Neural cell (in vitro differentiated cells): ENCODE data around the gene LDLR. TPM values are rescaled to one million over a fixed set of nuclear protein-coding genes. Genes with fewer than 3 reads are reported as not detected.
"Not testable (repeated sequence)": the region's sequence is repeated elsewhere in the genome, so short reads cannot be mapped to it uniquely, and the experiment has no call there.

Experiments used
- H2AFZ ChIP-seq: fragments of 200-600, 300-800 bp; sonication (generic), shearing (Covaris generic); 2 replicates; pipeline ENCODE4 v1.6.0; 2014; ENCODE audit warnings: low read depth, mild to moderate bottlenecking, antibody characterized with exemption, low read length, moderate library complexity
- H3F3A ChIP-seq: fragments of 200-600 bp; shearing (Covaris generic); 2 replicates; pipeline ENCODE4 v1.6.1; 2016; ENCODE audit warnings: mild to moderate bottlenecking, moderate library complexity, mixed read lengths, antibody characterized with exemption, low read length; ENCODE audit not compliant: insufficient read depth, poor library complexity, severe bottlenecking
- H3K27ac ChIP-seq: fragments of 200-600, 300-800 bp; sonication (generic), shearing (Covaris generic); 2 replicates; pipeline ENCODE4 v1.5.1; 2014; ENCODE audit warnings: mild to moderate bottlenecking, low read length, moderate library complexity
- H3K27me3 ChIP-seq: fragments of 300-800, 200-600 bp; sonication (generic), shearing (Covaris generic); 2 replicates; pipeline ENCODE4 v1.6.0; 2014; ENCODE audit warnings: mild to moderate bottlenecking, low read depth, low read length, moderate library complexity; ENCODE audit not compliant: insufficient read depth
- H3K36me3 ChIP-seq: fragments of 300-800, 200-600 bp; sonication (generic), shearing (Covaris generic); 2 replicates; pipeline ENCODE4 v1.5.1; 2014; ENCODE audit warnings: mild to moderate bottlenecking, antibody characterized with exemption, low read length, moderate library complexity; ENCODE audit not compliant: insufficient read depth
- H3K4me2 ChIP-seq: fragments of 300-800, 200-600 bp; sonication (generic), shearing (Covaris generic); 2 replicates; pipeline ENCODE4 v1.6.0; 2014; ENCODE audit warnings: mild to moderate bottlenecking, low read length
- H3K4me3 ChIP-seq: fragments of 300-800, 200-600 bp; sonication (generic), shearing (Covaris generic); 2 replicates; pipeline ENCODE4 v1.5.1; 2014; ENCODE audit warnings: mild to moderate bottlenecking, low read length, moderate library complexity
- H3K79me2 ChIP-seq: fragments of 200-600 bp; shearing (Covaris generic); replicated peaks from 2 replicates; pipeline ENCODE4 v1.6.0; 2014; ENCODE audit warnings: mild to moderate bottlenecking, low read length, moderate library complexity; ENCODE audit not compliant: insufficient read depth
- H3K9ac ChIP-seq: fragments of 300-800, 200-600 bp; sonication (generic), shearing (Covaris generic); 2 replicates; pipeline ENCODE4 v1.6.1; 2016; ENCODE audit warnings: mild to moderate bottlenecking, low read length, mixed read lengths
- H3K9me2 ChIP-seq: fragments of 200-600 bp; shearing (Covaris generic); 2 replicates; pipeline ENCODE4 v1.6.1; 2016; ENCODE audit warnings: mild to moderate bottlenecking, low read length, mixed read lengths; ENCODE audit not compliant: insufficient read depth
- H3K9me3 ChIP-seq: fragments of 200-600, 300-800 bp; sonication (generic), shearing (Covaris generic); 2 replicates; pipeline ENCODE4 v1.6.1; 2016; ENCODE audit warnings: mild to moderate bottlenecking, mixed run types, low read length, moderate library complexity, mixed read lengths
- H4K20me1 ChIP-seq: fragments of 200-600 bp; shearing (Covaris generic); 2 replicates; pipeline ENCODE4 v1.6.1; 2016; ENCODE audit warnings: mild to moderate bottlenecking, mixed run types; ENCODE audit not compliant: insufficient read depth
- EP300 ChIP-seq: fragments of 450-650 bp; conservative IDR thresholded peaks from 2 replicates; pipeline ENCODE4 v1.6.1; 2014; ENCODE audit warnings: antibody characterized with exemption, mild to moderate bottlenecking, moderate library complexity; ENCODE audit not compliant: poor library complexity, severe bottlenecking
- EZH2 ChIP-seq: fragments of 200-600, 300-800 bp; shearing (Covaris generic), sonication (generic); IDR thresholded peaks from 2 replicates; pipeline ENCODE4 v1.6.1; 2014; ENCODE audit warnings: antibody characterized with exemption, low read length, borderline replicate concordance, mild to moderate bottlenecking; ENCODE audit not compliant: insufficient read depth, poor library complexity, severe bottlenecking
- MXI1 ChIP-seq: fragments of 450-650 bp; conservative IDR thresholded peaks from 2 replicates; pipeline ENCODE4 v1.6.1; 2014; ENCODE audit warnings: antibody characterized with exemption, mild to moderate bottlenecking; ENCODE audit not compliant: poor library complexity, severe bottlenecking
- POLR2AphosphoS5 ChIP-seq: IDR thresholded peaks from 2 replicates; pipeline ENCODE4 v1.6.1; 2012
- RAD21 ChIP-seq: fragments of 450-650 bp; conservative IDR thresholded peaks from 2 replicates; pipeline ENCODE4 v1.6.1; 2014; ENCODE audit warnings: antibody characterized with exemption, mild to moderate bottlenecking, moderate library complexity
- SMC3 ChIP-seq: fragments of 450-650 bp; conservative IDR thresholded peaks from 2 replicates; pipeline ENCODE4 v1.6.1; 2014; ENCODE audit warnings: antibody characterized with exemption, mild to moderate bottlenecking, moderate library complexity; ENCODE audit not compliant: poor library complexity
- TAF1 ChIP-seq: IDR thresholded peaks from 2 replicates; pipeline ENCODE4 v1.6.1; 2012; ENCODE audit warnings: low read depth
- polyA plus RNA-seq: library from polyadenylated mRNA; depleted of rRNA; stranded (reverse); fragments of >200 nt; gene quantifications from 2 replicates; pipeline ENCODE4 v1.2.3, GENCODE V29; 2014
- TF ChIP-seq, protein P1 (sequence below): IDR thresholded peaks from 2 replicates; pipeline ENCODE4 v1.6.1; 2012; ENCODE audit warnings: borderline replicate concordance
- TF ChIP-seq, protein P2 (sequence below): fragments of 450-650 bp; IDR thresholded peaks from 2 replicates; pipeline ENCODE4 v1.5.1; 2014; ENCODE audit warnings: antibody characterized with exemption, mild to moderate bottlenecking, moderate library complexity; ENCODE audit not compliant: poor library complexity, severe bottlenecking

Gene LDLR
- polyA plus RNA-seq, 1 donor from 2014 or later, result 23.2 TPM

DNA sequence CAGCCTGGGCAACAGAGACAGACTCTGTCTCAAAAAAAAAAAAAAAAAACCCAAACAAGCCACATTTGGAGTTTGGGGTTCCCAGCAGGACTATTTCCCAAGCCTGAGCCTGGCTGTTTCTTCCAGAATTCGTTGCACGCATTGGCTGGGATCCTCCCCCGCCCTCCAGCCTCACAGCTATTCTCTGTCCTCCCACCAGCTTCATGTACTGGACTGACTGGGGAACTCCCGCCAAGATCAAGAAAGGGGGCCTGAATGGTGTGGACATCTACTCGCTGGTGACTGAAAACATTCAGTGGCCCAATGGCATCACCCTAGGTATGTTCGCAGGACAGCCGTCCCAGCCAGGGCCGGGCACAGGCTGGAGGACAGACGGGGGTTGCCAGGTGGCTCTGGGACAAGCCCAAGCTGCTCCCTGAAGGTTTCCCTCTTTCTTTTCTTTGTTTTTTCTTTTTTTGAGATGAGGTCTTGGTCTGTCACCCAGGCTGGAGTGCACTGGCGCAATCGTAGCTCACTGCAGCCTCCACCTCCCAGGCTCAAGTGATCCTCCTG is 26.7 kb downstream of the LDLR start:
- Histone ChIP-seq H3K4me2 (no peak overlapping the region), H3K9me2 (no peaks in the 10 kb centered on the region), H3K27me3 (no peaks in the 10 kb centered on the region), H2AFZ (no peak overlapping the region), H3K9me3 (no peaks in the 10 kb centered on the region), H3K27ac (no peak overlapping the region), H3K36me3 (no peaks in the 10 kb centered on the region), H3K9ac (no peak overlapping the region), H3K4me3 (no peak overlapping the region), H4K20me1 (no peaks in the 10 kb centered on the region), H3F3A (no peaks in the 10 kb centered on the region), H3K79me2 (no peaks in the 10 kb centered on the region)
- TF ChIP-seq MXI1 (no peak), SMC3 (no peak)

DNA sequence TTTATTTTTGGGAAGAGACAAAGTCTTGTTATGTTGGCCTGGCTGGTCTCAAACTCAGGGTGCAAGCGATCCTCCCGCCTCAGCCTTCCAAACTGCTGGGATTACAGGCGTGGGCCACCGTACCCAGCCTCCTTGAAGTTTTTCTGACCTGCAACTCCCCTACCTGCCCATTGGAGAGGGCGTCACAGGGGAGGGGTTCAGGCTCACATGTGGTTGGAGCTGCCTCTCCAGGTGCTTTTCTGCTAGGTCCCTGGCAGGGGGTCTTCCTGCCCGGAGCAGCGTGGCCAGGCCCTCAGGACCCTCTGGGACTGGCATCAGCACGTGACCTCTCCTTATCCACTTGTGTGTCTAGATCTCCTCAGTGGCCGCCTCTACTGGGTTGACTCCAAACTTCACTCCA is 27.2 kb downstream of the LDLR start:
- Histone ChIP-seq H3K9me2 (no peaks in the 10 kb centered on the region), H4K20me1 (no peaks in the 10 kb centered on the region), H3F3A (no peaks in the 10 kb centered on the region), H3K27me3 (no peaks in the 10 kb centered on the region), H3K36me3 (no peaks in the 10 kb centered on the region), H3K4me3 (no peak overlapping the region), H3K9ac (no peak overlapping the region), H2AFZ (no peak overlapping the region), H3K27ac (no peak overlapping the region), H3K79me2 (no peaks in the 10 kb centered on the region), H3K9me3 (no peaks in the 10 kb centered on the region), H3K4me2 (no peak overlapping the region)
- TF ChIP-seq EZH2 (no peak), MXI1 (no peak), RAD21 (no peak), POLR2AphosphoS5 (no peak), EP300 (no peak), SMC3 (no peak), TAF1 (no peak)
- TF ChIP-seq, protein P1, sequence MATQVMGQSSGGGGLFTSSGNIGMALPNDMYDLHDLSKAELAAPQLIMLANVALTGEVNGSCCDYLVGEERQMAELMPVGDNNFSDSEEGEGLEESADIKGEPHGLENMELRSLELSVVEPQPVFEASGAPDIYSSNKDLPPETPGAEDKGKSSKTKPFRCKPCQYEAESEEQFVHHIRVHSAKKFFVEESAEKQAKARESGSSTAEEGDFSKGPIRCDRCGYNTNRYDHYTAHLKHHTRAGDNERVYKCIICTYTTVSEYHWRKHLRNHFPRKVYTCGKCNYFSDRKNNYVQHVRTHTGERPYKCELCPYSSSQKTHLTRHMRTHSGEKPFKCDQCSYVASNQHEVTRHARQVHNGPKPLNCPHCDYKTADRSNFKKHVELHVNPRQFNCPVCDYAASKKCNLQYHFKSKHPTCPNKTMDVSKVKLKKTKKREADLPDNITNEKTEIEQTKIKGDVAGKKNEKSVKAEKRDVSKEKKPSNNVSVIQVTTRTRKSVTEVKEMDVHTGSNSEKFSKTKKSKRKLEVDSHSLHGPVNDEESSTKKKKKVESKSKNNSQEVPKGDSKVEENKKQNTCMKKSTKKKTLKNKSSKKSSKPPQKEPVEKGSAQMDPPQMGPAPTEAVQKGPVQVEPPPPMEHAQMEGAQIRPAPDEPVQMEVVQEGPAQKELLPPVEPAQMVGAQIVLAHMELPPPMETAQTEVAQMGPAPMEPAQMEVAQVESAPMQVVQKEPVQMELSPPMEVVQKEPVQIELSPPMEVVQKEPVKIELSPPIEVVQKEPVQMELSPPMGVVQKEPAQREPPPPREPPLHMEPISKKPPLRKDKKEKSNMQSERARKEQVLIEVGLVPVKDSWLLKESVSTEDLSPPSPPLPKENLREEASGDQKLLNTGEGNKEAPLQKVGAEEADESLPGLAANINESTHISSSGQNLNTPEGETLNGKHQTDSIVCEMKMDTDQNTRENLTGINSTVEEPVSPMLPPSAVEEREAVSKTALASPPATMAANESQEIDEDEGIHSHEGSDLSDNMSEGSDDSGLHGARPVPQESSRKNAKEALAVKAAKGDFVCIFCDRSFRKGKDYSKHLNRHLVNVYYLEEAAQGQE, result no peak
- TF ChIP-seq, protein P2, sequence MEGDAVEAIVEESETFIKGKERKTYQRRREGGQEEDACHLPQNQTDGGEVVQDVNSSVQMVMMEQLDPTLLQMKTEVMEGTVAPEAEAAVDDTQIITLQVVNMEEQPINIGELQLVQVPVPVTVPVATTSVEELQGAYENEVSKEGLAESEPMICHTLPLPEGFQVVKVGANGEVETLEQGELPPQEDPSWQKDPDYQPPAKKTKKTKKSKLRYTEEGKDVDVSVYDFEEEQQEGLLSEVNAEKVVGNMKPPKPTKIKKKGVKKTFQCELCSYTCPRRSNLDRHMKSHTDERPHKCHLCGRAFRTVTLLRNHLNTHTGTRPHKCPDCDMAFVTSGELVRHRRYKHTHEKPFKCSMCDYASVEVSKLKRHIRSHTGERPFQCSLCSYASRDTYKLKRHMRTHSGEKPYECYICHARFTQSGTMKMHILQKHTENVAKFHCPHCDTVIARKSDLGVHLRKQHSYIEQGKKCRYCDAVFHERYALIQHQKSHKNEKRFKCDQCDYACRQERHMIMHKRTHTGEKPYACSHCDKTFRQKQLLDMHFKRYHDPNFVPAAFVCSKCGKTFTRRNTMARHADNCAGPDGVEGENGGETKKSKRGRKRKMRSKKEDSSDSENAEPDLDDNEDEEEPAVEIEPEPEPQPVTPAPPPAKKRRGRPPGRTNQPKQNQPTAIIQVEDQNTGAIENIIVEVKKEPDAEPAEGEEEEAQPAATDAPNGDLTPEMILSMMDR, result no peak

DNA sequence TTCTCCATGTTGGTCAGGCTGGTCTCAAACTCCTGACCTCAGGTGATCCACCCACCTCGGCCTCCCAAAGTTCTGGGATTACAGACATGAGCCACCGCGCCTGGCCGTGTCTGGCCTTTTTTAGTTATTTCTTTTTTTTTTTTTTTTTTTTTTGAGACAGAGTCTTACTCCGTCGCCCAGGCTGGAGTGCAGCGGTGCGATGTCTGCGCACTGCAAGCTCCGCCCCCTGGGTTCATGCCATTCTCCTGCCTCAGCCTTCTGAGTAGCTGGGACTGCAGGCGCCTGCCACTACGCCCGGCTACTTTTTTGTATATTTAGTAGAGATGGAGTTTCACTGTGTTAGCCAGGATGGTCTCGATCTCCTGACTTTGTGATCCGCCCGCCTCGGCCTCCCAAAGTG is 32.7 kb downstream of the LDLR start:
- not testable (repeated sequence) for H3F3A ChIP-seq, H3K27me3 ChIP-seq, H3K36me3 ChIP-seq, H2AFZ ChIP-seq, H3K9me3 ChIP-seq, H3K79me2 ChIP-seq, H3K9me2 ChIP-seq, H3K4me3 ChIP-seq, H3K4me2 ChIP-seq, H4K20me1 ChIP-seq, H3K27ac ChIP-seq, H3K9ac ChIP-seq
